BLaER1 (cell line): Measurements from ENCODE around the gene CDH4.

Experiments used
- H3K27ac ChIP-seq: shearing (Covaris generic); formaldehyde crosslinking; 2 replicates; pipeline ENCODE4 v1.8.1; 2022
- H3K27me3 ChIP-seq: shearing (Covaris generic); formaldehyde crosslinking; 2 replicates; pipeline ENCODE4 v1.8.1; 2022
- H3K36me3 ChIP-seq: shearing (Covaris generic); formaldehyde crosslinking; 2 replicates; pipeline ENCODE4 v1.8.1; 2022
- H3K4me1 ChIP-seq: shearing (Covaris generic); formaldehyde crosslinking; 2 replicates; pipeline ENCODE4 v1.8.1; 2022
- H3K4me2 ChIP-seq: shearing (Covaris generic); formaldehyde crosslinking; 2 replicates; pipeline ENCODE4 v1.8.1; 2022
- H3K4me3 ChIP-seq: shearing (Covaris generic); formaldehyde crosslinking; 2 replicates; pipeline ENCODE4 v1.8.1; 2022
- H3K9ac ChIP-seq: shearing (Covaris generic); formaldehyde crosslinking; 2 replicates; pipeline ENCODE4 v1.8.1; 2022
- H3K9me3 ChIP-seq: shearing (Covaris generic); formaldehyde crosslinking; 2 replicates; pipeline ENCODE4 v1.8.1; 2022
- H4K20me1 ChIP-seq: shearing (Covaris generic); formaldehyde crosslinking; 2 replicates; pipeline ENCODE4 v1.8.1; 2022
- Cebpa-rat ChIP-seq: shearing (Covaris generic); IDR thresholded peaks from 2 replicates; pipeline ENCODE4 v1.8.1; 2022

CDH4 gene

DNA sequence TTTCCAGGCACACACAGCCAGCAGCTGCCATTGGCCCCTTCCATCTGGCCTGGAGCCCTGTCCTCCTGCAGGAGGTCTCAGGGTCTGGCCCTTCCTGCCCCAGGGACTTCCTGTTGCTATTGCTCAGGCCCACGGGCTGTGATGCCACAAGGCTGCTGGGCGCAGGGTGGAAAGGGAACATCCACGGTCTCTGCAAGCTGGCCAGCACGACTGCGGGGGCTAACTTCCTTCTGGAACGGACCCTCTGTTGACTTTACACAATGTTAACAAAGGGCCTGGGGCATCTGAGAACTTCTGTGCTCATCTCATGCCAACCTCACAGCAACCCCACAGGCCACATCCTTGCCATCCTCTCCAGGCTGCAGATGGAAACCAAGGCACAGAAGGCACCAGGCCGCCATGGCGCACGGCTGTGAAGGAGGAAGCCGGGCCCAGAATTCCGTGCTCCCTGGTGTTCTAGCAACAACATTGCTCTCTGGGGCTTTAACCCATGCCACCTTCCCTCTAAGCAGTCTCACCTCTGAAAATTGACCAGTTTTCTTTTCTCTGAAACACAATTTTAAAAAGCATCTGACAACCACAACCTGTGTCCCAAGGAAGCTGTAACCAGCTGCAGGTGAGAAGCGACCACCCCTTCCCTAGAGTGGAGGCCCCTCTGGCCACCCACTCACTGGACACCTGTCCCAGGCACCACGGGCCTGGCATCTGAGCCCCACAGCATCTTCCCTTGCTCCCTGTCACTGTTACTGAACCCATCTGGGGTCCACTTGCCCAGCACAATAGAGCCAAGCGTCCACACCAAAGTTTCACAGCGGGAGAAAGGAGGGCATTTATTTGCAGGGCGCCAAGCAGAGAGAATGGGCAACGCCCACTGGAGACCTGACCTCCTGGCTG, 261.3 kb downstream of the CDH4 start:
- Histone ChIP-seq H4K20me1 (no peaks in the 10 kb centered on the region), H3K27me3 (no peaks in the 10 kb centered on the region), H3K9me3 (no peaks in the 10 kb centered on the region), H3K4me3 (no peak overlapping the region), H3K9ac (no peak overlapping the region), H3K36me3 (no peaks in the 10 kb centered on the region), H3K4me2 (no peak overlapping the region), H3K27ac (no peak overlapping the region), H3K4me1 (peaks cover 44% of the 10 kb centered on the region)
- no peak for TF ChIP-seq Cebpa-rat

- H3K4me1 ChIP-seq: peaks cover 38% of the 10 kb centered on the region
- TF ChIP-seq Cebpa-rat: no peak
- H4K20me1 ChIP-seq: no peaks in the 10 kb centered on the region
- no peak overlapping the region for H3K4me3 ChIP-seq
- H3K4me2 ChIP-seq: no peak overlapping the region
- H3K27ac ChIP-seq: no peak overlapping the region
- no peaks in the 10 kb centered on the region for H3K27me3 ChIP-seq
- no peaks in the 10 kb centered on the region for H3K9me3 ChIP-seq
- no peaks in the 10 kb centered on the region for H3K36me3 ChIP-seq
- no peak overlapping the region for H3K9ac ChIP-seq
Observed at GRCh38 chr20:61514018-61514365, 261.9 kb downstream of the CDH4 start.

DNA sequence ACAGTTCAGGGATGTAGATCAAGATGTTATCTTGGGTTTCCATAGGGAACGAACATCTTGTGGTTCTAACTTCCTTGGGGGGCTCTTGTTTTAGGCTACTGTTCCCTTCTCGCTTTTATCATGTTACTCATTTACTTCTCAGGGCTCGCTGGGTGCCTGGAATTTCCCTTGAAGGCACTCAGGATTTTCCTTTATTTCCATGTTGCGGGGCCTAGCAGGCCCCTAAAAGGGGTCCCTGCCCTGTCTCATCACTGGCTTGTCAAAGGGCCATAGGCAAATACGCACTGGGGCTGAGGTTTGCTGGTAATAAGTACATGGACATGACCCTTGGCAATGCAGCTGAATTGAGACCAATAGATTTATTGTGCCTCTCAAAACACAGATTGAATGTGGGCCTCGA, 262.3 kb downstream of the CDH4 start:
- Histone ChIP-seq H3K27me3 (no peaks in the 10 kb centered on the region), H4K20me1 (no peaks in the 10 kb centered on the region), H3K4me1 (peaks cover 36% of the 10 kb centered on the region), H3K9me3 (no peaks in the 10 kb centered on the region), H3K27ac (no peak overlapping the region), H3K4me3 (no peak overlapping the region), H3K9ac (no peak overlapping the region), H3K36me3 (no peaks in the 10 kb centered on the region), H3K4me2 (no peak overlapping the region)
- no peak for TF ChIP-seq Cebpa-rat

DNA sequence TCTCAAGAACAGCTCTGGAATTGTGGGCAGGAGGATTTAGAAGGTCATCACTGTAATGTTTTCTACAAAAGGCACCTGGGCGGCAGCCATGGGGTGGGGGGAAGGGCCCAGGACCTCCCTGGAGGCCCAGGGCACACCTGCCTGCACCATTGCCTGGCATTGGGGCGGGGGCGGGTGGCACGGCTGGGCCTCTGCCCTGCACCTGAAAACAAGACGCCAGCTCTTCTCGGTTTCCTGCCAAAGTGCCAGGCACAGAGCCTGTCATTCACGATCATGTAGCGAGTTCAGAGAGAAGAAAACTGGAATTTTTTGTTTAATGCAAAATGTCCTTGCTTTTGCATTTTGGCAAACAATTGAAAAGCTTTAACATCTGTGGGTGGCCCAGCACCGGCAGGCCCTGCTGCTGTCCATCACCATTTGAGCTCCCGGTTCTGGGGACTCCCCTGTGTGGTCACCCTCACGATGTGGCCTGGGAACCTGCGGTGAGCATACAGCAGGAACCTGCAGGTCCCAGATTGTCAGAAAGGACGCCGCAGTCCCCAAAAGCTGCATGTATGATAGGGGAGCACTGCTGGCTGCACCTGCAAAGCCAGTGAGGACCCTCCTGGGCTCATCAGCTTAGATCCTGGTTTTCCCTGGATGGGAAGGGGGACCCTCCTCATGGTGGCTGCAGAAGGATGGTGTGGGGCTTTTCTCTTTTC, 262.9 kb downstream of the CDH4 start:
- Histone ChIP-seq H3K27ac (no peak overlapping the region), H4K20me1 (no peaks in the 10 kb centered on the region), H3K36me3 (no peaks in the 10 kb centered on the region), H3K9ac (no peak overlapping the region), H3K27me3 (no peaks in the 10 kb centered on the region), H3K4me2 (no peak overlapping the region), H3K4me3 (no peak overlapping the region), H3K9me3 (no peaks in the 10 kb centered on the region), H3K4me1 (peaks cover 39% of the 10 kb centered on the region)
- TF ChIP-seq Cebpa-rat: no peak

DNA sequence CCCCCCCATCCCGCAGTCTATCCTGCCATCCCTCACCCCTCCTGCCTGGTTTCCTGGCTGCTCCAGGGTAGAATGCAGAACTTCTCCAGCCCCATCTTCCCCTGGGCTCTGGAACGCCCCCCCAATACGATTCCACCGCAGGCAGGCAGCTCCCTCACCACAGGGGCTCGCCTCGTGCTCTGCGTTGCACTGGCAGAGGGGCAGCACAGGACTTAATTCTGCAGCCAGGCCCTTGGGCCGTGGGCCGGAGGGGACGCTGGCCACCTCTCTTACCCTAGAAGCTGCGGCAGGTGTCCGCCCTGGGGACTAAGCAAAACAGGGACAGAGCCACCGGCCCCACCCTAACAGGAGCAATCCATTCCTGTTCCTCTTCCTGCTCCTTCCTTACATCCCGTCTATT, 263.9 kb downstream of the CDH4 start:
- Histone ChIP-seq H4K20me1 (no peaks in the 10 kb centered on the region), H3K27me3 (no peaks in the 10 kb centered on the region), H3K27ac (no peak overlapping the region), H3K4me2 (no peak overlapping the region; the same call in 1 of the 2 replicates), H3K4me3 (no peak overlapping the region), H3K9me3 (no peaks in the 10 kb centered on the region), H3K36me3 (no peaks in the 10 kb centered on the region), H3K9ac (no peak overlapping the region), H3K4me1 (peaks cover 48% of the 10 kb centered on the region)
- TF ChIP-seq Cebpa-rat: no peak

- no peak overlapping the region for H3K9ac ChIP-seq
- H3K4me1 ChIP-seq: peaks cover 55% of the 10 kb centered on the region
- H3K27ac ChIP-seq: no peak overlapping the region
- H3K27me3 ChIP-seq: no peaks in the 10 kb centered on the region
- no peaks in the 10 kb centered on the region for H3K9me3 ChIP-seq
- no peak for TF ChIP-seq Cebpa-rat
- no peak overlapping the region for H3K4me3 ChIP-seq
- H3K36me3 ChIP-seq: no peaks in the 10 kb centered on the region
- no peaks in the 10 kb centered on the region for H4K20me1 ChIP-seq
- H3K4me2 ChIP-seq: no peak overlapping the region; the same call in 1 of the 2 replicates
Observed at GRCh38 chr20:61516346-61517208, 264.5 kb downstream of the CDH4 start.

DNA sequence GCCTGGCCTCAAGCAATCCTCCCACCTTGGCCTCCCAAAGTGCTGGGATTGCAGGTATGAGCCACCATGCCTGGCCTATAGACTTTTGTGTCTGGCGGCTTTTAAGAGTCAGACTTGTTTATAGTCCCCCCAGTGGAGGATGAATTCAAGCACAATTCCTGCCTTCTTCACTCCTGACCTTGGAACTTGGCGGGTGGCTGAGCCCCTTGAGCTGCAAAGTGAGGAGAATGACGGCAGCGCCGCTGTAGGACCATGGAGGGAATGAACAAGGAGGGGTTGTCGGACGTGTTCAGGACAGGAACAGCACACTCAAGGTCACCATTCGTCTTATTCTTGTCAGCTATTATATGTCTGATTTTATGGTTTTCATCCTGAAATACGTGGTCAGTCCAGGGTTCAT, 265.4 kb downstream of the CDH4 start:
- H3K4me1 ChIP-seq: peaks cover 58% of the 10 kb centered on the region
- H3K4me3 ChIP-seq: no peak overlapping the region
- no peaks in the 10 kb centered on the region for H3K9me3 ChIP-seq
- H3K36me3 ChIP-seq: no peaks in the 10 kb centered on the region
- no peak for TF ChIP-seq Cebpa-rat
- no peak overlapping the region for H3K9ac ChIP-seq
- H3K27ac ChIP-seq: no peak overlapping the region
- no peaks in the 10 kb centered on the region for H3K27me3 ChIP-seq
- H4K20me1 ChIP-seq: no peaks in the 10 kb centered on the region
- H3K4me2 ChIP-seq: no peak overlapping the region

- H3K36me3 ChIP-seq: no peaks in the 10 kb centered on the region
- H3K27ac ChIP-seq: no peak overlapping the region
- H3K4me3 ChIP-seq: no peak overlapping the region
- no peak for TF ChIP-seq Cebpa-rat
- no peak overlapping the region for H3K4me2 ChIP-seq
- peaks cover 51% of the 10 kb centered on the region for H3K4me1 ChIP-seq
- no peak overlapping the region for H3K9ac ChIP-seq
- no peaks in the 10 kb centered on the region for H3K9me3 ChIP-seq
- H4K20me1 ChIP-seq: no peaks in the 10 kb centered on the region
- H3K27me3 ChIP-seq: no peaks in the 10 kb centered on the region
Observed at GRCh38 chr20:61518424-61518951, 266.4 kb downstream of the CDH4 start.

DNA sequence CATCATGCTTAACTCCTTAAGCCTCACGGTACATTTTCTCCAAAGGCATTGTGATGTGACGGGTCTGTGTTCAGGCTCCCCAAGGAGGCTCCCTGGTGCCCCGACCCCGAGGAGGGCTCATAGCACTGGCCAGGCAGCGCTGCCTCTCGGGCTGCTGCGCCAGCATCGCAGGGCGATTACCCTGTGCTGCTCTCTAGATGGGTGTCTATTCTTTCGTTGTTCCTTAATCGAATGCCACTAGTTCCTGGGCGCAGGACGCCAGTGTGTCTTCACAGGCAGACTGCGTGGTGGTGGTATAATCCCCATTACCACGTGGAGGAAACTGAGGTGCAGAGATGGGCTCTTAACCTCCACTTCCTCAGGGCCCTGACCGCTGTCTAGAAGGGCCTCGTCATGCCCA, 267.4 kb downstream of the CDH4 start:
- Histone ChIP-seq H3K27me3 (no peaks in the 10 kb centered on the region), H3K4me1 (peaks cover 49% of the 10 kb centered on the region), H4K20me1 (no peaks in the 10 kb centered on the region), H3K4me2 (no peak overlapping the region), H3K9me3 (no peaks in the 10 kb centered on the region), H3K9ac (no peak overlapping the region), H3K36me3 (no peaks in the 10 kb centered on the region), H3K27ac (no peak overlapping the region), H3K4me3 (no peak overlapping the region)
- TF ChIP-seq Cebpa-rat: no peak
